Measurements from ENCODE around the gene WWC2.
A peak's percentile ranks its signal among the peaks of the same experiment; 100 is the strongest.
"Not testable (repeated sequence)": the region's sequence is repeated elsewhere in the genome, so short reads cannot be mapped to it uniquely, and the experiment has no call there.

Gene WWC2

GRCh38 chr4:183142571-183143550 is 43.8 kb downstream of the WWC2 start:
- DNase-seq: peak; percentile 72

- DNase-seq: no peak
Measured at GRCh38 chr4:183144787-183145186, 45.7 kb downstream of the WWC2 start.

DNA sequence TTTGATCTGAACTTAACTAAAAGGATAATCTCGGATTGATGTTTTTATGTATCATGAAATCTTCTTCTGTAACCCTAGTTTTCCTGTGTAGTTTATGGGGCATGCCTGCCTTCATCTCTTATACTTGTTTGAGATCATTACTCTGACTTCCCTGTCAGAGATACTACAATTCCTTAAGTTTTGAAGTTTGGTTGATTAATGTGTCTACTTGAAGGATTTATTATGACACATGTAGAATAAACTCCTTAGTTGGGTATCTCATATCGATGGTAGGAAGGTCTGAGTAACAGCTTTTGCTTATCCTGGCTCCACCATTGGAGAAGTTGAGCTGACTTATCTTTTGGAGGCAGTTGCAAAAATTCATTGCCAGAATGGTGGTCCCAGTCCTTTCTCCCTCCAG is 46.7 kb downstream of the WWC2 start:
- DNase-seq: no peak

GRCh38 chr4:183146478-183146877 is 47.4 kb downstream of the WWC2 start:
- no peak for DNase-seq

DNA sequence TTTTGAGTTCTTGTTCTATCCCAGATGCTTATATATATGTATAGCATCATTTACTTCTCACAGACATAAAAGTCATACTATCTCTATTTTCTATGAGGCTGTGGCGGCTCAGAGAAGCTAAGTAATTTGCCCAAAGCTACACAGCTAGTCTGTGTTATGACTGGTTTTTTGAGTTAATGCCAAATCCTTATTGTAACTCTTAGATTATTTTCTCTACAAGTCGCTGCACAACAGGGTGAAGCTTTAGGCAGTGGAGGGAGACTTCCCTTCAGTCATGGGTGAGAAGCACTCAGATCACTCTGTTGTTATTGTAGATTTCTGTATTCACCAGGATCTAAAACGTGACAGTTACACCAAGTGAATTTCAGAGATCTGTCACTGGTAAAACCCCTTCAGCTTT is 48.1 kb downstream of the WWC2 start:
- no peak for DNase-seq

- DNase-seq: no peak
Measured at GRCh38 chr4:183147983-183148382, 48.9 kb downstream of the WWC2 start.

GRCh38 chr4:183149616-183150539 is 50.8 kb downstream of the WWC2 start:
- peak; percentile 56 for DNase-seq

- DNase-seq: not testable (repeated sequence)
Measured at GRCh38 chr4:183150664-183151063, 51.6 kb downstream of the WWC2 start.

- not testable (repeated sequence) for DNase-seq
Measured at GRCh38 chr4:183152232-183152631, 53.2 kb downstream of the WWC2 start.

DNA sequence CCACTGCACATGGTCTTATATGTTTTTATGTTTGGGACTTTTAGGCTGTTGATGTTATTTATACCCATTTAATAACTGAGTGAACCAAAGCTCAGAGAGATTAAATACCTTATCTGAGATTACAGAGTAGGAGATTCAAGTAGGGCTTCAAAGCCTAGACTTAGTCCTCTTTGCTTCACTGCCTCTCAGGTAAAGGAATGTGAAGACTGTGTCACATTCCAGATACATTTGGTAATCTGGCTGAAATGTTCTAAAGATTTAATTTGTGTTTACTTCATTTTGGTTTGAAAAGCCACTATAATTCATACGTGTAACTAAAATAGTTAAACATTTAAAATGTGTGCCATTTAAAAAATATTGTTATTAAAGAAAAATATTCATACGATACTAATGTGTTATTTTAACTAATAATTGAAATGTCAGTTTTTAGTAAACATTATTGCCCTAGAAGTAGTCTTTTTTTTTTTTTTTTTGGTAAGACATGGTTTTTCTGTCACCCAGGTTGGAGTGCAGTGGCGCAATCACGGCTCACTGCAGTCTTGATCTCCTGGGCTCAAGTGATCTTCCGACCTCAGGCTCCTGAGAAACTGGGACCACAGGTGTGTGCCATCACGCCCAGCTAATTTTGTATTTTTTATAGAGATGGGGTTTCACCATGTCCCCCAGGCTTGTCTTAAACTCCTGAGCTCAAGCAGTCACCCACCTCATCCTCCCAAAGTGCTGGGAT is 54.3 kb downstream of the WWC2 start:
- DNase-seq: no peak

GRCh38 chr4:183154701-183155391 is 55.8 kb downstream of the WWC2 start:
- DNase-seq: no peak

- no peak for DNase-seq
Measured at GRCh38 chr4:183155450-183156184, 56.6 kb downstream of the WWC2 start.

DNA sequence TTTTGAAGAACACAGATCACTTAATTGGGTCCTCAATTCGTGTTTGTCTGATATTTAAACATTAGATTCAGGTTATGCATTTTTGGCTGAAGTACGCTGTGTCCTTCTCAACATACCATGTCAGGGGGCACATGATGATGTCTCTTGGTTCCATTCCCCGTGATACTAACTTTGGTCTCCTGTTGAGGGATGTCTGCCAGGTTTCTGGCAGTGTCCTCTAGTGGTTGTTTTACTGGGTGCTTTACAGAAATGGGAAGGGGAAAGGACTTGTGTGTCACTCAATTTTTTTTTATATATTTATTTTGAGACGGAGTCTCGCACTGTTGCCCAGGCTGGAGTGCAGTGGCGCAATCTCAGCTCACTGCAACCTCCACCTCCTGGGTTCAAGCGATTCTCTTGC is 58.2 kb downstream of the WWC2 start:
- no peak for DNase-seq

- DNase-seq: peak; percentile 51
Measured at GRCh38 chr4:183158062-183158461, 59.0 kb downstream of the WWC2 start.

DNA sequence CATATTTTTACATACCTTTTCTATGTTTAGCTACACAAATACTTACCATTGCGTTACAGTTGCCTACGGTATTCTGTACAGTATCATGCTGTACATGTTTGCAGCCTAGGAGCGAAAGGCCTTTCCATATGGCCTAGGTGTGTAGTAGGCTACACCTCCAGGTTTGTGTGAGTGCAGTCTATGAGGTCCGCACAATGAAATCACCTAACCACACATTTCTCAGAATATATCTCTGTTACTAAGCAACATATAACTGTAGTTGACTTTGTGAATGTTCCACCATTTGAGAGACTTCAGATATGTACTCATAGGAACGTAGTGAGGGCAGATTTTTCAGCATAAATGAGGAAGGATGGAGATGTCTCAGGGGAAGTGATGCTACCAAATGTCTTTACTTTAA is 62.6 kb downstream of the WWC2 start:
- DNase-seq: no peak

- no peak for DNase-seq
Measured at GRCh38 chr4:183163135-183163534, 64.1 kb downstream of the WWC2 start.

- DNase-seq: no peak
Measured at GRCh38 chr4:183164963-183165362, 65.9 kb downstream of the WWC2 start.

GRCh38 chr4:183165376-183165775 is 66.3 kb downstream of the WWC2 start:
- no peak for DNase-seq

DNA sequence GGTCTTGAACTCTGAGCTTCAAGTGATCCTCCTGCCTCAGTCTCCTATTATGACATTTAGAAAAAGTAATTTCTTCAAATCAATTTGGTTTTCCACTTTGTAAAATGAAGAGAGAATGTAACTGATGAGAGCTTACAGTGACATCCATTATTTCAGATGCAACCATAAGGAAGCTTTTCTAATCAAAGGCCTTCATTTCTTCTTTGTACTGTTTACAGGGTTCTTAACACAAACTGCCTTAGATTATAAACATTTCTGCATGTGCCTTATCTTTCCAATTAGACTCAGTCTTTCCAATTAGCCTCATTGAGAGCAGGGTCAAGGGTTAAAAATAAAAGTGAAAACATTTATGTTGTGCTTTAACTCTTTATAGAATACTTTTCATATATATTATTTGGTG is 71.8 kb downstream of the WWC2 start:
- no peak for DNase-seq

DNA sequence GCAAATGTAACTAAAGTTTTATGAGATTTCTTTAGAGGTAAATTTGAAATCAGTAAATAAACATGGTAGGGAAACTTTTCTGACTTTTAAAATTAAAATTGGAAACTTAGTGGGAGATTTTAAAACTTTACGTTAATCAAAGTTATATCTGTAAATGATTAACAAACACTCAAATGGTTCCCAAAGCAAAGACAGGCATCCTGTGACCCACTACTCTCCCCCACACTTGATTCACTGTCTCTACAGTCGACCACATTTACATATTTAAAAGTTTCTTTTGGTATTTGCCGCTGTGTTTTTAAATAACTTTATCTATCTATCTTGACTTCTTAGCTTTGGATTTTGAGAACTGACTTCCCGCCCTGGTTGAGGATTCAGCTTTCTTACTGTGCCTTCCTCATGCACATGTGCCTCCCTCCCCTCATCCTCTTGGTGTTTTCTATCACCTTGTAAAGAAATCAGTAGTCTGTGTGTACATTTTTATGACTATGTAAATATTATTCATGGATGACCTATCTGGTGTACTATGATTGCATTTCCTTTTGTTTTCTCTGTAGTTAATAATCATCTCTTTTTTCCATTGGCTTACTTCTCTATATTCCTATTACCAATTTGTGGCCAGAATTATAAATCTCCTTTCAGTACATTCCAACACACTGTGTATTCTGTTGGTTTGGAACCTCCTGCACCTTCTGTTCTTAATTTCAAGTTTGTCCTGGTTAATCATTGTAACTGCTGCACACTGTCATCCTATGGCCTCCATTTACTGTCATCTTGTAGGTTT is 72.6 kb downstream of the WWC2 start:
- no peak for DNase-seq

DNA sequence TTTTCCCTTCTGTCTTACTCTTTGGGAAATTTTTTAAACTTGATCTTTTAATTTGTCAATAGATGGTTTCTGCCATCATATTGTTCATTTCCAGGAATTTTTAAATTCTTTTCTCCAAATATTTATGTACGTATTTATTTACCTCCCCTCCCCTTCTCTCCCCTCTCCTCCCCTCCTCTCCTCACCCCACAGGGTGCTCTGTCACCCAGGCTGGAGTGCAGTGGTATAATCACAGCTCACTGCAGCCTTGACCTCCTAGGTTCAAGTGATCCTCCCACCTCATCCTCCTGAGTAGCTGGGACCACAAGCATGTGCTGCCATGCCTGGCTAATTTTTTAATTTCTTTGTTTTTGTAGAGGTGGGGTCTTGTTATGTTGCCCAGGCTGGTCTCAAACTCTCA is 73.8 kb downstream of the WWC2 start:
- DNase-seq: no peak

All from hematopoietic multipotent progenitor cell treated with erythropoietin and hydrocortisone succinate and interleukin-3 and kit ligand, for 6 days (in vitro differentiated cells).